HPDE6-E6E7 (cell line): ENCODE data around the gene FAM107A.

Experiments
- DNase-seq: peaks from one replicate; pipeline ENCODE4 v3.0.0; 2011; ENCODE audit warnings: missing footprints; ENCODE audit errors: extremely low spot score

Gene FAM107A

GRCh38 chr3:58518291-58518789, 58.9 kb downstream of the FAM107A start:
- no peak for DNase-seq

DNA sequence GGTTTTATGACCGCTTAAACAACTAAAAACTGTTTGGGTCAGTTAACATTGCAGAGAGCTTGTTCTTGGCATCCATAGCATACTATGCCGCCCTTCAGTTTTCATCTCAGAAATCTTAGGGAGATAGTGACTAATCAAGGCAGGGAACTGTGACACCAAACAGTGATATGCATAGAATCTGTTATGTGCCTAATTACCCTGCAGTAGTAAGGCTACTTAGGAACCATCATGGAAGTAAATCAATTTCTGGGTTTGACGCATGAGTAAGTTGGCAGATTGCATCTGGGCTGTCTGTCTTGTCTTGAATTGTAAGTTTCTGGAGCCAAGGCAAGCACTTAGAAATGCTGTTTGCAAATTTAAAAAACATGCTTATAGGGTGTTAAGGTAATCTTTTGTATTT, 62.8 kb downstream of the FAM107A start:
- DNase-seq = no peak
